Stimulated activated CD8-positive, alpha-beta memory T cell treated with anti-CD3 and anti-CD28 coated beads, Interleukin-2, amount 100 ng/mL, for 48 hours (primary cell): Measurements from ENCODE around the gene PCID2.

Experiments
- DNase-seq, 2 donors: peaks; one replicate each; pipeline ENCODE4 v3.0.0-alpha.2; 2020; ENCODE audit warnings: low read depth in 2 of 2

PCID2 gene

GRCh38 chr13:113149711-113150549 is 58.5 kb downstream of the PCID2 start:
- no peak for DNase-seq

- no peak for DNase-seq
Measured at GRCh38 chr13:113148940-113149503, 59.4 kb downstream of the PCID2 start.

GRCh38 chr13:113148407-113148806 is 60.1 kb downstream of the PCID2 start:
- no peak for DNase-seq

GRCh38 chr13:113147206-113147605 is 61.3 kb downstream of the PCID2 start:
- DNase-seq, result no peak

- DNase-seq, result no peak
Measured at GRCh38 chr13:113146750-113147149, 61.7 kb downstream of the PCID2 start.

- no peak for DNase-seq
Measured at GRCh38 chr13:113145911-113146598, 62.4 kb downstream of the PCID2 start.

GRCh38 chr13:113145496-113145895 is 63.0 kb downstream of the PCID2 start:
- DNase-seq, result peak in 1 of 2 donors; percentile 42

GRCh38 chr13:113144255-113144629 is 64.2 kb downstream of the PCID2 start:
- no peak for DNase-seq

- DNase-seq, result no peak
Measured at GRCh38 chr13:113143466-113144254, 64.8 kb downstream of the PCID2 start.

- no peak for DNase-seq
Measured at GRCh38 chr13:113142876-113143275, 65.6 kb downstream of the PCID2 start.

- DNase-seq, result no peak
Measured at GRCh38 chr13:113141601-113141970, 66.9 kb downstream of the PCID2 start.

GRCh38 chr13:113140677-113141600 is 67.5 kb downstream of the PCID2 start:
- DNase-seq, result no peak

GRCh38 chr13:113139577-113139976 is 68.9 kb downstream of the PCID2 start:
- DNase-seq, result no peak

- no peak for DNase-seq
Measured at GRCh38 chr13:113138792-113139551, 69.5 kb downstream of the PCID2 start.

GRCh38 chr13:113137691-113138298 is 70.7 kb downstream of the PCID2 start:
- no peak for DNase-seq

- DNase-seq, result no peak
Measured at GRCh38 chr13:113135281-113135760, 73.1 kb downstream of the PCID2 start.

GRCh38 chr13:113129921-113130750 is 78.3 kb downstream of the PCID2 start:
- DNase-seq, result peak in 1 of 2 donors; percentile 23

GRCh38 chr13:113129480-113129879 is 79.0 kb downstream of the PCID2 start:
- no peak for DNase-seq
